Fibroblast of skin of right biceps (primary cell): ENCODE data around the gene TMEM45B.
A peak's percentile ranks its signal among the peaks of the same experiment; 100 is the strongest.
"Not testable (repeated sequence)": the region's sequence is repeated elsewhere in the genome, so short reads cannot be mapped to it uniquely, and the experiment has no call there.

Experiments
- DNase-seq: peaks from one replicate; pipeline ENCODE4 v3.0.0-alpha.2; 2013

The TMEM45B gene

GRCh38 chr11:129813231-129813791, 2.3 kb upstream of the TMEM45B start:
- no peak for DNase-seq

DNA sequence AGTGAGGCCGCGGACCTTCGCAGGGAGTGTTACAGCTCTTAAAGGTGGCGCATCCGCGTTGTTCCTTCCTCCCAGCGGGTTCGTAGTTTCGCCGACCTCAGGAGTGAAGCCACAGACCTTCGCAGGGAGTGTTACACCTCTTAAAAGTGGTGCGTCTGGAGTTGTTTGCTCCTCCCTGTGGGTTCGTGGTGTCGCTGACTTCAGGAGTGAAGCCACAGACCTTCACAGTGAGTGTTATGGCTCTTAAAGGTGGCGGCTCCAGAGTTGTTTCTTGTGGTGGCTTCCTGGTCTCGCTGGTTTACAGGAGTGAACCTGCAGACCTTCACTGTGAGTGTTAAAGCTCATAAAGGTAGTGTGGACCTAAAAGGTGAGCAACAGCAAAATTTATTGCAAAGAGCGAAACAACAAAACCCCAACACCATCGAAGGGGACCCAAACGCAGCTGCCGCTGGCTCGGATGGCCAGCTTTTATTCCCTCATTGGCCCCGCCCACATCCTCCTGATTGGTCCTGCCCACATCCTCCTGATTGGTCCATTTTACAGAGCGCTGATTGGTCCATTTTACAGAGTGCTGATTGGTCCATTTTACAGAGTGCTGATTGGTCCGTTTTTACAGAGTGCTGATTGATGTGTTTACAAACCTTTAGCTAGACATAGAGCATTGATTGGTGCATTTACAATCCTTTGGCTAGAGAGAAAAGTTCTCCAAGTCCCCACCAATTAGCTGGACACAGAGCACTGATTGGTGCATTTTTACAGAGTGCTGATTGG, 1.2 kb upstream of the TMEM45B start:
- no peak for DNase-seq

DNA sequence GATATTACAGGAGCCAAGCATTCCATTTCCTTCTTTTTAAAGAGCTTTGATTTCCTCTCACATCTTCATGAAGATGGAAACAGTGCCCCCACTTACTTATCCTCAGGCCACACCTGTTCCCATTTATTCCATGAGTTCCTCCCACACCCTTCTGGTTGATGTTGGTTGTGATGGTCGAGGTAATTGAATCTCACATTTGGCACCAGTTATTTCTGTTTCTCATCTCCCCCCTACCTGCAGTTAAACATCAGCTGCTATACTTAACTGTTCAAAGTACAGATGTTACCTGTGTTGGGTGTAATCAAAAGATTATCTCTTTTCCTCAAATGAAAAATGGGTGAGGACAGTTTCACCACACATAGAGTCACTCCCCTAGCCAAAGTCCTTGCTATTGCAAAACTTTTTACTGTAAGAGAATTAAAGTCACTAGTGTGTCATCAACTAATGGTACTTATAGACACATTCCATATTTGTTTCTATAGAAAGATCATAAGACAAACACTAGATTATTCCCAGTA, 1.9 kb downstream of the TMEM45B start:
- DNase-seq: no peak

DNA sequence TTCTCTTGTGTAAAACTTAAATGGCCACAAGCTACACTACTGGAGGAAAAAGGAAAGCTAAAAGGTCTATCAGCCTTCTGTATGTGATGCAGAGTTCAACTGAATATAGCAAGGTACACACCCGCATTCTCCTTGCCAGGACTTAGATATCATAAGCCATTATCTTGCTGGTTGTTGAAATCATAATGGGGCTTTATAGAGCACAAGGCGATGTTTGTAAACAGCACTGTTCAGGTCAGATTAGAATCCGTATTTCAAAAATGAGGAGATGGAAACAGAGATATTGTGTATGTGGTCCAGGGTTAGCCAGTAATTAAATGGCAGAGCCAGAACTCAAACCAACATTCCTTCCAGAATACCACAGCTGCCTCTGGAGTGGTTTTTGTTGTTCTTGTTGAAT, 2.6 kb downstream of the TMEM45B start:
- DNase-seq: not testable (repeated sequence)

- no peak for DNase-seq
Observed at GRCh38 chr11:129819237-129819636, 3.6 kb downstream of the TMEM45B start.

- not testable (repeated sequence) for DNase-seq
Observed at GRCh38 chr11:129820228-129820627, 4.6 kb downstream of the TMEM45B start.

DNA sequence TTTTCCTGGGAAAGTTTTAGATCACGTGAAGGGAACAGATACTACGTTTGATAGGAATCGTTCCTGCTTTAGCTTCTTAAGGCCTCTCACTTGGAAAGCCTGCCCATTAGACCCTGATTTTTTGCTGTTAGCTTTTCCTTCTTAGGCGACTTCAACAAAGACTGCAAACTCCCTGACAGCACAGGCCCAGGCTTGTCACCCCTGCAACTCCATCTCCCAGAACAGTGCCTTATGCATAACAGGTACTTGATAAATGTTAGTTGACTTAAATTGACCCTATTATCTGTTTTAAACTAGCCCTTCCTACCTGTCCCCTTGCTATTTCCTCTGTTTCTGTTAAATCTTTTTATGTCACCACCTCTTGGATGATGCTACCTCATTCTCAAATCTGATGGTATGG, 7.6 kb downstream of the TMEM45B start:
- DNase-seq: not testable (repeated sequence)

GRCh38 chr11:129823799-129824198, 8.2 kb downstream of the TMEM45B start:
- DNase-seq: not testable (repeated sequence)

GRCh38 chr11:129825380-129825779, 9.7 kb downstream of the TMEM45B start:
- DNase-seq: peak; percentile 7

DNA sequence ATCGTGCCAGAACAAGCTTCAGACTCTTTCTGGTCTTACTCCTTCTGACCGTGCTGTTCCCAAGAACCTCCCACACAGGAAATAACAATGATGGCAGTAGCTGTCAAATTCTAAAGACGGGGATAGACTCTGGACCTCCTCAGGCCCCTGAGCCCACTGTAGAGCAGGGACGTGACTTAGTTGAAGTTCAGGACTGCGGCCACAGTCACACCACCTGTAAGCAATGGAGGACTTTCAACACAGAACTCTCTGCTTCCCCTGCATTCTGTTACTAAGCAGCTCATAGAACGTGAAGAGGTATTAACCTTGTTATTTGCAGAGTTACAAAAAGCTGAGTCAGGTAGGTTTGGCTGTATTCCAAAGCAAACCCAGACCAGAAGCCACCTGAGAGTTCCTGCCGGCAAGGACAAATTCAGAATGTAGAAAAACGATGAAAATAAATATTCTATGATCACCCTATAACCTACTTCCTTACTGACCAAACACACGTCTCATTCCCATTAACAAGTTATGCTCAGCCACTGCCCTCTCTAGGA, 12.7 kb downstream of the TMEM45B start:
- DNase-seq: no peak

- DNase-seq: not testable (repeated sequence)
Observed at GRCh38 chr11:129829497-129829896, 13.8 kb downstream of the TMEM45B start.

DNA sequence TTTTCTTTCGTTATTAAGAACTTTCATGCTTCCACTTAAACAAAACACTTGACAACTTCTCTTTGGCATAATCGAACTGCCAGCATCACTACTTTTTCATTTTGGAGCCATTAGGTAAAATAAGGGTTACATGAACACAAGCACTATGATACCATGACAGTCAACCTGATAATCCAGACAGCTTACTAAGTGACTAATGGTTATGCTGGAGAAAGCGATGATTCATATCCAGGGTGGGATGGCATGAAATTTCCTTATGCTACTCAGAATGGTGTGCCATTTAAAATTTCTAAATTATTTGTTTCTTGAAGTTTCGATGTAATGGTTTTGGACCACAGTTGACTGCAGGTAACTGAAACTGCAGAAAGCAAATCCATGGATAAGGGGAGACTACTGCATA, 15.6 kb downstream of the TMEM45B start:
- DNase-seq: not testable (repeated sequence)

DNA sequence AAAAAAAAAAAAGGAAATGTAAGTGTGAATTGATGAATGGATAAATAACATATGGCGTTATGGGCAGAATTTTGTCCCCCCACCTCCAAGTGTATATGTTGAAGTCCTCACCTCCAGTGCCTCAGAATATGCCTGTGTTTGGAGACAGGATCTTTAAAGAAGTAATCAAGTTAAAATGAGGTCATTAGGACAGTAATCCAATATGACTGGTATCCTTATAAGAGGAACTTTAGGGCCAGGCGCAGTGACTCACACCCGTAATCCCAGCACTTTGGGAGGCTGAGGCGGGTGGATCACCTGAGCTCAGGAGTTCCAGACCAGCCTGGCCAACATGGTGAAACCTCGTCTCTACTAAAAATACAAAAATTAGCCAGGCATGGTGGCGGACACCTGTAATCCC, 17.6 kb downstream of the TMEM45B start:
- not testable (repeated sequence) for DNase-seq

GRCh38 chr11:129836423-129836891, 20.8 kb downstream of the TMEM45B start:
- DNase-seq: not testable (repeated sequence)

GRCh38 chr11:129836979-129837378, 21.3 kb downstream of the TMEM45B start:
- DNase-seq: no peak

DNA sequence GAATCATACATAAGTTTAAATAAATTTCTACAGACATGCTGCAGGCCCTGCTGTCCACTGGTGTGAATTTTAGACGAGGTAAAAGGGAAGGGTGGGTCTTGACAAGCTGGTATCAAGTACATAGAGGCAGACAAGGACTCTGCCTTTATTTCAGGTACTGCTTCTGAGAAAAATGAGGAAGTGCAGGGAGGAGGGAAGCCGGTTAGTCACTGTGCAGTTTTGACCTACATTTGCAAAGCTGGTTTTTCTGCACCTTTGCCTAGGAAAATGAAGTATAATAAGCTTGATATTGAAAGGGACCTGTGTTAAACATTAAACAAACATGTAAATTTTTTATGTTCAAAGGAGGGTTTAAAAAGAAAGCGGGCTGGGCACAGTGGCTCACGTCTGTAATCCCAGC, 24.6 kb downstream of the TMEM45B start:
- DNase-seq: no peak

DNA sequence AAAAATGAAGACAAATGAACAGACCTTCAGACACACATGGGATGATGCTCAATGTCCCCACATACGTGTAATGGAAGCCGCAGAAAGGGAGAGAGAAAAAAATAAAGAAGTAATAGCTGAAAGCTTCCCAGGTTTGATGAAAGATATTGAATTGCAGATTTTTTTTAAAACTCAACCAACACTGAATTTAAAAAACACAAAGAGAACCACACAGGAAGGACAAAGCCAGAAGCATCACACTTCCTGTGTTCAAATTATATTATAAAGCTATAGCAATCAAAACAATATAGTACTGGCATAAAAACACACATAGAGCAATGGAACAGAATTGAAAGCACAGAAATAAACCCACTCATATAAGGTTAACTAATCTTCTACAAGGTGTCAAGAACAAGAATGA, 26.5 kb downstream of the TMEM45B start:
- no peak for DNase-seq

DNA sequence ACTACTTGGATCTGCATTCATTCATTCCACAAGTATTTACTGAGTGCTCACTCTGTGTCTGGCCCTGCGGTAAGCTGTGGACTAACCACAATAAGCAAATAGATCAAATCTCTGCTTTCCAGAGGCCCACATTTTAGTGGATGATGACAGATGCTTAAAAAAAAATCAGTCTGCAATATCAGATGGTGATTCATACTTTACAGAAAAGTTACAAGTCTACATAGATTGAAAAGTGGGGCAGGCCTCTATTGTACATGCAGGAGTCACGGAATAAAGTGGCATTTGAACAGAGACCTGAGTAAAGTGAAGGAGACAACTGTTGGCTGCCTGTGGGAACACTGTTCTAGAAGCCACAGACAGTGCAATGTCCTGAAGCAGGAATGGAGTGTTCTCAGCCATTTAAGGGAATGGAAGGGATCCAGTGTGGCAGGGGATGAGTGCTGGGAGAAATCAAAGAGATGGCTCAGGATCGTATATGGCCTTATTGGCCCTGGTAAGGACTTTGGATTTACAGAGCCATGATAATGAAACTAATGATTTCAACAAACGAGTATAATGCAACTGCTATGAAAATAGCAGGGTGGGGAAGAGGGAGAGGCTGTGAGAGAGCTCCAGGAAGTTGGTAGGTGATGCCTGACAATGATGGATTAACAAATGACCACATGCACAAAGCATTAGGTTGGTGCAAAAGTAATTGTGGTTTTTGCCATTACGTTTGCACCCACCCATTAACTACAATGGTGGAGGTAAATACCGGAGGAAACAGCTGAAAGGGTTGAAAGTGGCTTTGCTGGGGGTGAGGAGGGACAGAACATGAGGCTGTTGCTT, 31.1 kb downstream of the TMEM45B start:
- DNase-seq: peak; percentile 97

- DNase-seq: not testable (repeated sequence)
Observed at GRCh38 chr11:129847361-129847760, 31.7 kb downstream of the TMEM45B start.

GRCh38 chr11:129849447-129850130, 33.9 kb downstream of the TMEM45B start:
- no peak for DNase-seq

DNA sequence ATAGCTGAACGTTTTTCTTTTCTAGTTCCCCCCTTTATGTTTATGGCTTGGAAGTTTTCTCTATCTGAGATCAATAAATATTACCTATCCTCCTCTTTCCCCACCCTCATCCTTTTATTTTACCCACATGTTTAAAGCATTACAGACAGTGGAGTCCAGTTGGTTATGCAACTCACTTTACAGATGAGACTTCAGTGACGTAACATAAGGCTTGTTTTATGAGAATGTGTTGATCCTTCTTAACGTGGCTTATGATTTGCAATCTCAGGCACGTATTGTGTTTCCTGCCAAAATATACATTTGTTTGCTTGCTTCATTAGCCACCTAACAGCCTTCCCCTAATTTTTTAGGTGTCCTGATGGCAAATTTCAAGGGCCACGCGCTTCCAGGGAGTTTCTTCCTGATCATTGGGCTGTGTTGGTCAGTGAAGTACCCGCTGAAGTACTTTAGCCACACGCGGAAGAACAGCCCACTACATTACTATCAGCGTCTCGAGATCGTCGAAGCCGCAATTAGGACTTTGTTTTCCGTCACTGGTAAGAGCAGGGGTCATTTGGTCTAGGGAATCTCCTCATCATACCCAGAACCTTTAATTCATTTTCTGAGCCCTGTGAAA, 36.6 kb downstream of the TMEM45B start:
- no peak for DNase-seq
